NCI-H2081 treated with DMSO at 0.1 percent for 48 hours (cell line): ENCODE data around the gene FOXK1.

Experiments
- DNase-seq: peaks from one replicate; lab custom pipeline; 2025; lab: John Stamatoyannopoulos, UW

Gene FOXK1

GRCh38 chr7:4699841-4700240 is 17.7 kb downstream of the FOXK1 start:
- DNase-seq, result no peak

GRCh38 chr7:4700577-4701235 is 18.6 kb downstream of the FOXK1 start:
- no peak for DNase-seq

- no peak for DNase-seq
Measured at GRCh38 chr7:4702961-4703512, 20.9 kb downstream of the FOXK1 start.

GRCh38 chr7:4703532-4703931 is 21.4 kb downstream of the FOXK1 start:
- no peak for DNase-seq

- no peak for DNase-seq
Measured at GRCh38 chr7:4706384-4707216, 24.5 kb downstream of the FOXK1 start.

- DNase-seq, result no peak
Measured at GRCh38 chr7:4707217-4707741, 25.2 kb downstream of the FOXK1 start.

- no peak for DNase-seq
Measured at GRCh38 chr7:4707980-4708411, 25.9 kb downstream of the FOXK1 start.

- DNase-seq, result no peak
Measured at GRCh38 chr7:4709187-4709586, 27.1 kb downstream of the FOXK1 start.

- DNase-seq, result no peak
Measured at GRCh38 chr7:4711093-4711492, 29.0 kb downstream of the FOXK1 start.

GRCh38 chr7:4711634-4712033 is 29.5 kb downstream of the FOXK1 start:
- DNase-seq, result no peak

GRCh38 chr7:4712281-4713182 is 30.4 kb downstream of the FOXK1 start:
- DNase-seq, result no peak

- DNase-seq, result no peak
Measured at GRCh38 chr7:4713183-4713784, 31.2 kb downstream of the FOXK1 start.

- DNase-seq, result no peak
Measured at GRCh38 chr7:4714161-4714700, 32.1 kb downstream of the FOXK1 start.

GRCh38 chr7:4714767-4715409 is 32.8 kb downstream of the FOXK1 start:
- DNase-seq, result no peak

GRCh38 chr7:4715410-4715776 is 33.3 kb downstream of the FOXK1 start:
- no peak for DNase-seq

GRCh38 chr7:4716946-4717795 is 35.1 kb downstream of the FOXK1 start:
- no peak for DNase-seq

GRCh38 chr7:4718075-4718474 is 36.0 kb downstream of the FOXK1 start:
- DNase-seq, result no peak

GRCh38 chr7:4720225-4720624 is 38.1 kb downstream of the FOXK1 start:
- DNase-seq, result no peak

- no peak for DNase-seq
Measured at GRCh38 chr7:4722308-4722707, 40.2 kb downstream of the FOXK1 start.
